Measurements from ENCODE around the gene THAP11.
A peak's percentile ranks its signal among the peaks of the same experiment; 100 is the strongest.

The THAP11 gene

DNA sequence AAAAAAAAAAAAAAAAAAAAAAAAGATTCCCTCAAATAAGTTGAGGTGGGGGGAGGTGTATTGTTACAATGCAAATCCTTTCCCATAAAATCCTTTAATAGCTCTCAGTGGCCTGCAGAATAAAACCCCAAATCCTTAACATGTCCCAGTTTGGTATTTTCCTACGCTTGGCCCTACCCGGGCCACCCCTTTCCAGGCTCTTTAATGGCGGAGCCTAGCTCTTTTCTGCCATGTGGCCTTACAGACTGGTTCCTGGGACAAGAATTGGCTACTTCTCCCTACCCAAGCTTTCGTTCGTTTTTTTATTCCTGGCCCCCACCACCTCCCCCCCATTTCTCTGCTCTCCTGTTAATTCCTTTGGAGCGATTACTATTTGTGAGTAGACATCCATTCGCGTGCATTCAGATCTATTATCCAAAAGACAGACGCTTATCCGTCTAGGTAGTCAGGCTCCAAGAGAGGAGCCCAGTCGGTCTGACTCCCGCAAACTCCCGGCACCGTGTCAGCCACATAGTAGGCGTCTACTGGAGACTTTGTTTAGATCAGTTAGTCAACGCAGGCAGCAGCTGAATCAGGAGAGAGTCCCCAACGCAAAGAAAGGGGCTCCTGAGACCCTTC is 813 bp upstream of the THAP11 start:
- DNase-seq (ENCODE audit: insufficient read length) (no peak), FAIRE-seq (no peak)
- TF ChIP-seq TAF1 (IDR thresholded peaks at IDR 0.05; ENCODE audit: borderline replicate concordance, low read depth, low read length): no peak
- TF ChIP-seq POLR2A (IDR thresholded peaks at IDR 0.05; ENCODE audit: low read depth, low read length): no peak
- no peak for TF ChIP-seq POLR2AphosphoS5 (IDR thresholded peaks at IDR 0.05; ENCODE audit: low read depth, low read length)

DNA sequence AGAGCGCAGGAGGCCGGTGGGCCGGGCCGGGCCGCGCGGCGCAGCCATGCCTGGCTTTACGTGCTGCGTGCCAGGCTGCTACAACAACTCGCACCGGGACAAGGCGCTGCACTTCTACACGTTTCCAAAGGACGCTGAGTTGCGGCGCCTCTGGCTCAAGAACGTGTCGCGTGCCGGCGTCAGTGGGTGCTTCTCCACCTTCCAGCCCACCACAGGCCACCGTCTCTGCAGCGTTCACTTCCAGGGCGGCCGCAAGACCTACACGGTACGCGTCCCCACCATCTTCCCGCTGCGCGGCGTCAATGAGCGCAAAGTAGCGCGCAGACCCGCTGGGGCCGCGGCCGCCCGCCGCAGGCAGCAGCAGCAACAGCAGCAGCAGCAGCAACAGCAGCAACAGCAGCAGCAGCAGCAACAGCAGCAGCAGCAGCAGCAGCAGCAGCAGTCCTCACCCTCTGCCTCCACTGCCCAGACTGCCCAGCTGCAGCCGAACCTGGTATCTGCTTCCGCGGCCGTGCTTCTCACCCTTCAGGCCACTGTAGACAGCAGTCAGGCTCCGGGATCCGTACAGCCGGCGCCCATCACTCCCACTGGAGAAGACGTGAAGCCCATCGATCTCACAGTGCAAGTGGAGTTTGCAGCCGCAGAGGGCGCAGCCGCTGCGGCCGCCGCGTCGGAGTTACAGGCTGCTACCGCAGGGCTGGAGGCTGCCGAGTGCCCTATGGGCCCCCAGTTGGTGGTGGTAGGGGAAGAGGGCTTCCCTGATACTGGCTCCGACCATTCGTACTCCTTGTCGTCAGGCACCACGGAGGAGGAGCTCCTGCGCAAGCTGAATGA is 606 bp downstream of the THAP11 start:
- peak; percentile 54 for DNase-seq (ENCODE audit: insufficient read length)
- peak; percentile 83 for FAIRE-seq
- 0 out of 2 replicates have a peak, but pooled peaks have one; percentile 23 for TF ChIP-seq TAF1 (IDR thresholded peaks at IDR 0.05; ENCODE audit: borderline replicate concordance, low read depth, low read length)
- TF ChIP-seq POLR2AphosphoS5 (IDR thresholded peaks at IDR 0.05; ENCODE audit: low read depth, low read length): no peak
- 0 out of 2 replicates have a peak, but pooled peaks have one; percentile 17 for TF ChIP-seq POLR2A (IDR thresholded peaks at IDR 0.05; ENCODE audit: low read depth, low read length)

DNA sequence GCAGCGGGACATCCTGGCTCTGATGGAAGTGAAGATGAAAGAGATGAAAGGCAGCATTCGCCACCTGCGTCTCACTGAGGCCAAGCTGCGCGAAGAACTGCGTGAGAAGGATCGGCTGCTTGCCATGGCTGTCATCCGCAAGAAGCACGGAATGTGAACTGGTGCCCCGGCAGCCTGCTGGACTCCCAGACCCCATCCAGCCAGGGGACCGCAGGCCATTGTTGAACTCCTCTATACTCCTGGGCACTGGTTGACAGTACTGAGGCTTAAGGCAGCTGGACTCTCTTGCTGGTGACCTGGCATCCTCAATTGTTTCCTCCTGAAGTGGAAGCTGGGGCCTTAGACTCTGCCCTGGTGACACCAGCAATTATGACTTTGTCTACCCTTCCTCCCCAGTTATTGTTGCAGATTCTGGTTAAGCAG is 1.2 kb downstream of the THAP11 start:
- peak; percentile 24 for FAIRE-seq
- TF ChIP-seq TAF1 (IDR thresholded peaks at IDR 0.05; ENCODE audit: borderline replicate concordance, low read depth, low read length): no peak
- TF ChIP-seq POLR2AphosphoS5 (IDR thresholded peaks at IDR 0.05; ENCODE audit: low read depth, low read length): no peak
- no peak for TF ChIP-seq POLR2A (IDR thresholded peaks at IDR 0.05; ENCODE audit: low read depth, low read length)
- DNase-seq (ENCODE audit: insufficient read length): no peak

DNA sequence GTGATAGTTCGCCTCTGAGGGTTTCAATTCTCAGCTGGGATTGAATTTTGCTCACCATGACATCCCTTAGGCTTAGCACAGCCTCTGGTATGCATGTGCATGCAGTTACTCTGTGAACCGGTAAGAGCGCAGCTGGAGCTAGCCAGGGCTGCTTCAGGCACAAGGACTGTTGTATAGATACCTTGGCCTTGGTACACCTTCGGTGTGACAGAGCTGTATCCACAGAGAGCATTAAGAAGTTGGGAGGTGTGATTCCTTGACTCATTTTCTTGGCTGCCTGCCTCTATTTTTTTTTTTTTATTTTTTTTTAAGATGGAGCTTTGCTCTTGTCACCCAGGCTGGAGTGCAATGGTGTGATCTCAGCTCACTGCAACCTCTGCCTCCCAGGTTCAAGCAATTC is 2.4 kb downstream of the THAP11 start:
- TF ChIP-seq POLR2AphosphoS5 (IDR thresholded peaks at IDR 0.05; ENCODE audit: low read depth, low read length): no peak
- TF ChIP-seq POLR2A (IDR thresholded peaks at IDR 0.05; ENCODE audit: low read depth, low read length): no peak
- TF ChIP-seq TAF1 (IDR thresholded peaks at IDR 0.05; ENCODE audit: borderline replicate concordance, low read depth, low read length): no peak
- DNase-seq (ENCODE audit: insufficient read length) (no peak), FAIRE-seq (no peak)

DNA sequence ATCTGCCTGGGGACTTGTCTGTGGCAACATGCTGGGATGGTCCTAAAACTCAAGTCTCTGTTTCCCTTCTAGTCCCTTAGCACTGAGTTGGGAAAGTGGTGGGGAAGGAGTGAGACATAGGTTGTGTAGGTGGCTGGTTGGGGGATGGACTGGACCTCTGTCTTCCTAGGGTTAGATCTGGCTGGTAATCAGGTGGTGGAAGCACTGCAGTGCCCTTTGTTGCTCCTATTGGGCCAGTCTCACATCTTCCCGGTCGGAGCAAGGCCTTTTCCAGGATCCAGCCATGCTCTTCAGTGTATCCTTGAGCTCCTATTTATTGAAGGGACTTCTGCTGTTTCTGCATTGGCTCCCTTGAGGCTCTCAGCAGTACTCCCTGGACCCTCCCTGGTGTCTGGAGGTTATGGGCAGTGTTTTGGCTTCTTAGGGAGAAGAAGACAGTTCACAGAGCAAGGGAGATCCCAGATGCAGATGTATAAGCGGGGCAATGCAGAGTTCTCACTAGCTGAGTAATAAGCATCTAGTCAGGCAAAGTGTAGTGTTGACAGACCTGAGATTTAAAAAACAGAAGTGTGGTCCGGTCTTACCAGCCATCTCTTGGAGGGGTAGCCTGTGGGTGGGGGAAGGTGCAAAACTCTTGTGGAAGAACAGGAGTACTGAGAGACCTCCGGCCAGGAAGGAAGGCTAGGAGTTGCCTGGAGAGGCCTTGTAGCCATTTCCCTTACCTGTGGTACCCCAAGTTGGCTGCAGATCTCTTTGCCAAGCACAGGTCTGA is 3.4 kb downstream of the THAP11 start:
- no peak for DNase-seq (ENCODE audit: insufficient read length)
- no peak for FAIRE-seq
- TF ChIP-seq TAF1 (IDR thresholded peaks at IDR 0.05; ENCODE audit: borderline replicate concordance, low read depth, low read length): no peak
- TF ChIP-seq POLR2A (IDR thresholded peaks at IDR 0.05; ENCODE audit: low read depth, low read length): no peak
- no peak for TF ChIP-seq POLR2AphosphoS5 (IDR thresholded peaks at IDR 0.05; ENCODE audit: low read depth, low read length)

DNA sequence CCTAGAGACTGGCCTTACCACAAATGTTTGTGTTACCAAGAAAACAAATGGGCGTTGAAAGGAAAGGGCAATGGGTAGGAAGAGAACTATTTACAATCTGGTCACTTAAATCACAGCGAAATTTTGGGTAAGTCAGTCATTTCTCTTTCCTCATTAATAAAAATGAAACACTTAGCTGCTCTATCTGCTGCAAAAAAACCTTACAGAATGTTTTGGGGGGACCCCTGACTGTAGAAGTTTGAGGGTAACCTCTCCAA is 3.9 kb downstream of the THAP11 start:
- FAIRE-seq: no peak
- no peak for DNase-seq (ENCODE audit: insufficient read length)
- no peak for TF ChIP-seq POLR2AphosphoS5 (IDR thresholded peaks at IDR 0.05; ENCODE audit: low read depth, low read length)

DNA sequence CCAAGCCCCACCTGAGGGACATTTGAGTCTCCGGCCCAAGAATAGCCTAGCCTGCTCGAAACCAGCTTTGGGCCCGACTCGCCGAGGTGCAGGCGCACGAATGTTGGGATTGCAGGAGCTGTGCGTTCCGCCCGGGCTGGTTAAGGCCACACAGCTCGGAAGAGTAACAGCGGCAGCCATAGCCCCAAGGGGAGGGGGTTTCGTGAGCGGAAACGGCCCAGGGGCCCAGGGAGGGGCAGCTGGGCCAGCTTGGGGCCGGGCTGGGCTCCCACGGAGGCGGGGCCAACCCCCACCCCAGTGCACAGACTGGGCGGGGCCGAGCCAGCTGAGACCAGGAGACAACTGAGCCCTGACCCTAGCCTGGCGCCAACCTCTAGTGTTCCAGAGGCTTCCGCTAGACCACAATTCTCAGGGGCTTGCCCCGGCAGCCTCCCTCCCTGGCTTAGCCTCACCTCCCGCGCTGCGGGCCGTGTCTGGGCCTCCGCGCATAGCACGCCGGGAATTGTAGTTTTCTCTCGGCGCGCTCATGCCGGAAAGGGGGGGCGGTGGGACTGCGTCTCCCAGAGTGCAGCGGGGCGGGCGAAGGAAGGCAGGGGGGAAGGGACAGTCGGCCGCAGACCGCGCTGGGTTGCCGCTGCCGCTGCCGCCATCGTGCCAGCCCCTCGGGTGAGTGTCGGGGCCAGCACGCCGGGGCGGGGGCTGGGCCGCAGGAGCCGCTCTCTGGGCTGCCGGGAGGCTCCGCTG is 4.4 kb downstream of the THAP11 start, which contains the start of gene NUTF2:
TSS of gene NUTF2 (plus strand) at position 614 of the 744 bp plus-strand sequence. CDS start 18,198 bp downstream, outside the sequence.
- DNase-seq (ENCODE audit: insufficient read length) (peak; percentile 95), FAIRE-seq (peak; percentile 88)
- TF ChIP-seq TAF1 (IDR thresholded peaks at IDR 0.05; ENCODE audit: borderline replicate concordance, low read depth, low read length): peak; percentile 49; the same call in 1 of the 2 replicates
- peak; percentile 75; the same call in 1 of the 2 replicates for TF ChIP-seq POLR2A (IDR thresholded peaks at IDR 0.05; ENCODE audit: low read depth, low read length)
- TF ChIP-seq POLR2AphosphoS5 (IDR thresholded peaks at IDR 0.05; ENCODE audit: low read depth, low read length): peak; percentile 42; the same call in 1 of the 2 replicates

DNA sequence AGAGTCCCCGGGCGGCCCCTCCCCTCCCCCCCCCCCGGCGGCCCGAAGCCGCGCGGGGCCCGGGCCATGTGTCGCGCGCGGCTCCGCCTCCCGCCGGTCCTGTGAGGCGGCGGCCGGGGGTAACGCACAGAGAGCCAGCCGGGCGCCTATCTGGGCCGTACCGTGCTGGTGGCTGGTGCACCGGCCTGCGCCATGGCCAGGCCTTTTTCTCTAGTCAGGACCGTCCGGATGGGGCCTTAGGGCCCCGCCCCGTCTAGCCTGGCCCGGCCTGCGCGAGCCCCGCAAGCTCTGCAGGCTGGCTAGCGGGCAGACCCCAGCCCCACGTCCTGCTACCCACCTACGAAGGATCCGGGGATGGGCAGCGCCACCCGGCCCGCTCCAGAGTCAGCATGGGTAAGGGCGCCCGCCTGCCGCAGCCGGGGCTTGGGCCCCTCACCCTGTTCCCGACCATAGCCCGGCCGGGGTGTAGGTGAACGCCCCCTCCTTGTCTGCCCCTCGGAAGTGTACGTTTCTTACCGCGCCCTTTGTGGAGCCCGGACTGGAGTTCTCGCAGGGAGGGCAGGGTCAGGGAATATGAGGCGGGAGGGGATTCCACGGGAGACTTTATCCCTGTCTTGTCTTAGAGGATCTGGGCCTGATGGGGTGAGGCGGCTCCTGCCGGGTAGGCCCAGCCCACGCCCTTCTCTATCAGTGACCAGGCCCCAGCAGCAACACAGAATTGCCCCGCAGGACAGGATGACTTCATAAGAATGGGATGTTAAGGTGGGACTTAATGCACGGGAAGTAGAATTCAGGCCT is 5.1 kb downstream of the THAP11 start, which contains the start of gene CENPT:
TSS of gene CENPT (minus strand) at position 630 of the 798 bp plus-strand sequence. CDS start 13,834 bp downstream, outside the sequence.
- TF ChIP-seq POLR2AphosphoS5 (IDR thresholded peaks at IDR 0.05; ENCODE audit: low read depth, low read length) (no peak), TAF1 (IDR thresholded peaks at IDR 0.05; ENCODE audit: borderline replicate concordance, low read depth, low read length) (no peak), POLR2A (IDR thresholded peaks at IDR 0.05; ENCODE audit: low read depth, low read length) (peak; percentile 9; the same call in 1 of the 2 replicates)
- no peak for FAIRE-seq
- no peak for DNase-seq (ENCODE audit: insufficient read length)

DNA sequence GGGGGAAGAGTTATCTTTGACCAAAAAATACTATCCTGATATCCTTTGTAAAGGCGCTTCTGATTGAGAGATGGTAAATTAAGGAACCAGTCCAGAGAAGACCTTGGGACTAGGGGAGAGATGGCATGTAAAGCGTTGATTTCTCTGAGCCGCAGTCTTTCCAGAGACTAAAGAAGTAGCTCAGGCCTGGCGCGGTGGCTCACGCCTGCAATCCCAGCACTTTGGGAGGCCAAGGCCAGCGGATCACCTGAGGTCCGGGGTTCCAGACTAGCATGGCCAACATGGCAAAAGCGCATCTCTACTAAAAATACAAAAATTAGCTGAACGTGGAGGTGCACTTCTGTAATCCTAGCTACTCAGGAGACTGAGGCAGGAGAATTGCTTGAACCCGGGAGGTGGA is 6.0 kb downstream of the THAP11 start:
- TF ChIP-seq TAF1 (IDR thresholded peaks at IDR 0.05; ENCODE audit: borderline replicate concordance, low read depth, low read length) (no peak), POLR2AphosphoS5 (IDR thresholded peaks at IDR 0.05; ENCODE audit: low read depth, low read length) (no peak), POLR2A (IDR thresholded peaks at IDR 0.05; ENCODE audit: low read depth, low read length) (no peak)
- DNase-seq (ENCODE audit: insufficient read length): no peak
- no peak for FAIRE-seq

DNA sequence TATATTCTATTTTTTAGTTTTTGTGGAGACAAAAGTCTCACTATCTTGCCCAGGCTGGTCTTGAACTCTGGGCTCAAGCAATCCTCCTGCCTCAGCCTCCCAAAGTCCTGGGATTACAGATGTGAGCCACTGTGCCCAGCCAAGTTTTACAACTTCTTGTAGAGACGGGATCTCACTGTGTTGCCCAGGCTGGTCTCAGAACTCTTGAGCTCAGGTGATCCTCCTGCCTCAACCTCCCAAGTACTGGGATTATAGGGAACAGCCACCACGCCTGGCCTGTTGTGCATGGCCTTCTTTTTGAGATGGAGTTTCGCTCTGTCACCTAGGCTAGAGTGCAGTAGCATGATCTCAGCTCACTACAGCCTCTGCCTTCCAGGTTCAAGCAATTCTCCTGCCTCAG is 11.6 kb downstream of the THAP11 start:
- DNase-seq (ENCODE audit: insufficient read length) (no peak), FAIRE-seq (no peak)
- TF ChIP-seq TAF1 (IDR thresholded peaks at IDR 0.05; ENCODE audit: borderline replicate concordance, low read depth, low read length) (no peak), POLR2A (IDR thresholded peaks at IDR 0.05; ENCODE audit: low read depth, low read length) (no peak), POLR2AphosphoS5 (IDR thresholded peaks at IDR 0.05; ENCODE audit: low read depth, low read length) (no peak)
